Measurements from ENCODE around the gene TUSC2. TPM values are rescaled to one million over a fixed set of nuclear protein-coding genes. Genes with fewer than 3 reads are reported as not detected.

TUSC2 gene
- total RNA-seq, 1 donor from 2014 or later = 25.4 TPM

DNA sequence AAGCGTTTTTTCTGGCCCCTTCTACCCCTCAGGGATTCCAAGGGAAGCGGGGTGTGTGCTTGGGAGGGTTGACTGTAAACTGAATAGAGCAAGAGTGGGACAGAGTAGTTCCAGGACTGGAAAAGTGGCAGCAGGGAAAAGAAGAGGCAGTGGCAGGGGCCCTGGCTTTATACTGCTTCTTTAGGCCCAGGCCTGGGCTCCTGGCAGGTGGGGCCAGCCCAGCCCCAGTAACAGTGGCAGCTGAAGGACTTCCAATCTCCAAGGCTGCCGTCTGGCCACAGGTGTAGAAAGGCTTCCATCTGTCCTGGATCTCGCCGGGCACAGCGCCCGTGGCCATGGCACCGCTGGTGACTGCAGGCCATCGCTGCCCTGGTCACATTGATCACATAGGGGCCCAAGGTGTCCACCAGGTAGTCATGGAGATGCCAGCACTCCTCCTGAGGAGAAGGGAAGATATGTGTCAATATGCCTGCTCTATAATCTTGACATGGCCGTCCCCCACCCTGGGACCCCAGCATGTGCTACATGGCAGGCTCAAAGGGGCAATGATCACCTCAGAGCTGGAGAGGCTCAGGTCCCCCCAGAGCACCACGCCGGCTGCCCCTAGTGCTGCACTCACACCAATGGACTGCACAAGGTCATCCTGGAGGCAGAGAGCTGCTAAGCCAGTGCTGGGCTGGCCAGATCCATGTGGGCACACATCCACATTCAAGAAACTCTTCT, 34.8 kb downstream of the TUSC2 start:
- Histone ChIP-seq H3K27me3 (no peaks in the 10 kb centered on the region), H3K27ac (peak overlapping the region; percentile 84 to 89), H3K36me3 (peaks cover 12 to 29% of the 10 kb centered on the region in 2 donors), H3K9me3 (no peaks in the 10 kb centered on the region), H3K4me3 (peak overlapping the region; percentile 82 to 84), H3K4me1 (peaks cover under 1 to 25% of the 10 kb centered on the region in 2 donors)
- TF ChIP-seq, protein P1, sequence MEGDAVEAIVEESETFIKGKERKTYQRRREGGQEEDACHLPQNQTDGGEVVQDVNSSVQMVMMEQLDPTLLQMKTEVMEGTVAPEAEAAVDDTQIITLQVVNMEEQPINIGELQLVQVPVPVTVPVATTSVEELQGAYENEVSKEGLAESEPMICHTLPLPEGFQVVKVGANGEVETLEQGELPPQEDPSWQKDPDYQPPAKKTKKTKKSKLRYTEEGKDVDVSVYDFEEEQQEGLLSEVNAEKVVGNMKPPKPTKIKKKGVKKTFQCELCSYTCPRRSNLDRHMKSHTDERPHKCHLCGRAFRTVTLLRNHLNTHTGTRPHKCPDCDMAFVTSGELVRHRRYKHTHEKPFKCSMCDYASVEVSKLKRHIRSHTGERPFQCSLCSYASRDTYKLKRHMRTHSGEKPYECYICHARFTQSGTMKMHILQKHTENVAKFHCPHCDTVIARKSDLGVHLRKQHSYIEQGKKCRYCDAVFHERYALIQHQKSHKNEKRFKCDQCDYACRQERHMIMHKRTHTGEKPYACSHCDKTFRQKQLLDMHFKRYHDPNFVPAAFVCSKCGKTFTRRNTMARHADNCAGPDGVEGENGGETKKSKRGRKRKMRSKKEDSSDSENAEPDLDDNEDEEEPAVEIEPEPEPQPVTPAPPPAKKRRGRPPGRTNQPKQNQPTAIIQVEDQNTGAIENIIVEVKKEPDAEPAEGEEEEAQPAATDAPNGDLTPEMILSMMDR (IDR thresholded peaks at IDR 0.05) = no peak
- intact Hi-C loops (cut with DNase I) = no loop called here
- DNase-seq (ENCODE audit: low spot score in 2 of 2) = peak in 1 of 2 donors; percentile 62

DNA sequence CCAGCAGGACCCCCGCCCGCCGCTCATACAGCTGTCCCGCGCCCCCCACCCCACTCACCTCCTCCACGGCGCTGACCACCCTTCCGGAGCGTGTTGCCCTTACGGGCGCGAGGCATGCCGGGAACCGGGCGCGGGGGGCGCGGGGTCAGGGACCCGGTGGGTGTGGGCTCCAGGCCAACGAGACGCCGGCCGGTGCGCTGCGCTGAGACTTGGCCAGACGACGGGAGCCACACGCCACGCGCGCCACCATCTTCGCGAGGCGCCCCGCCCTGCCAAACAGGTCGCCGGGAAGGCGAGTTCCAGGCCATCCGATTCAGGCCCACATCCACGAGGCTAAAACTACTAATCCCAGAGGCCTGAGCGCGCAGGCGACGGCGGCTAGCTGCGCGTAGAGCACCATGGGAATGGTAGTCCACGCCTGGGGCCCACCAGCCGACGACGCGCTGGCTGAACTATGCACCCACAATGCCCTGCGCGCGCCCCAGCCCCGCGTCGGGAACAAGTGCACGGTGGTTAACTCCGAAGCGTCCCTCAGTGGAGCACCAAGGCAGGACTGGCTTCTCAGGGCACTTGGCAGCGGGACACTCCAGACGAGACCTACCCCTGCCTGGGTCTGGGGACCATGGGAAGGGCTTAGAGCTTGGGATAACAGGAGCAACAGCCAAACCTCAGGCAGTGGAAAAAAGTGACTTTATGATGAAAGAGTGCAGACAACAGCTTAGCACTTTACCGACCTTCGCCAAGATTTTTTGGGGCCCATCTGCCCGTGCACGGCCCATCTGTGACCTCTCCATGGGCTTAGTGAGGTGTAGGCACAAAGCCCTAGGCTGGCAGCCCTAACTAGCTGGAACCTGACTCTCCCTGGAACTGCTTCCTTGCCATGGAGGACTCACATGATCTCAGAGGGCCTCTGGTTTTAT, 35.6 kb downstream of the TUSC2 start, which contains the start of gene IFRD2:
Gene IFRD2 (minus strand): TSS at position 271 of the 920 bp plus-strand sequence. CDS start 155 bp downstream, at position 116.
- peak within 1 kb of the TSS; percentile 82 to 84 for H3K4me3 ChIP-seq
- TF ChIP-seq, protein P1 (IDR thresholded peaks at IDR 0.05) = no peak
- peaks cover 0 to 21% of the 10 kb centered on the region in 2 donors for H3K4me1 ChIP-seq
- peaks cover 20 to 37% of the 10 kb centered on the region in 2 donors for H3K36me3 ChIP-seq
- no peaks in the 10 kb centered on the region for H3K9me3 ChIP-seq
- intact Hi-C loops (cut with DNase I) = no loop called here
- peak; percentile 93 to 98 for DNase-seq (ENCODE audit: low spot score in 2 of 2)
- peak within 1 kb of the TSS; percentile 85 to 89 for H3K27ac ChIP-seq
- H3K27me3 ChIP-seq = no peaks in the 10 kb centered on the region

DNA sequence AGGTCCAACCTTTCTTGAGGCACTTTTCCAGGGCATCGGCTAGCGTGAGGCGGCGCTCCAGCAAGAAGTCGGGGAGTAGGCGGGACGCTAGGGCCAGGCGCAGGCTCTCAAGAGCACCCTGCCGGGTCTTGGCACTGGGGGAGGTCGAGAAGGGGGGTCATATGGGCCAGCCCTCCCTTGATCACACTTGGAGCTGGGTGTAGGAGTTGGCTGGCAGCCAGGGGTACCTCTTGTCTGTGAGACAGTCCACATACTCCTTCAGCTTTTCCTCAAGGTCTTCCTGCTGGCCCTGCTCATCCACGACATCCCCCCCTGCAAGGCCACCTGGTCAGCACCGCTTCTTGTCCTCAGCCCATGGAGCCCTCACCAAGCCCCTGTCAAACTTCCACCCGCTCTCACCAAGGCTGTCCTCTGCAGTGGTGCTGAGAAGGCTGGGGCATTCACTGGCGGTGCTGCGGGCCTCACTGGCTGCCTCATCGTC, 37.8 kb downstream of the TUSC2 start:
- Histone ChIP-seq H3K4me1 (peaks cover 0 to 21% of the 10 kb centered on the region in 2 donors), H3K36me3 (peaks cover 25 to 35% of the 10 kb centered on the region in 2 donors), H3K27ac (no peak overlapping the region), H3K9me3 (no peaks in the 10 kb centered on the region), H3K27me3 (no peaks in the 10 kb centered on the region), H3K4me3 (no peak overlapping the region)
- intact Hi-C loops (cut with DNase I) = no loop called here
- DNase-seq (ENCODE audit: low spot score in 2 of 2) = peak in 1 of 2 donors; percentile 63
- TF ChIP-seq, protein P1 (IDR thresholded peaks at IDR 0.05) = no peak

DNA sequence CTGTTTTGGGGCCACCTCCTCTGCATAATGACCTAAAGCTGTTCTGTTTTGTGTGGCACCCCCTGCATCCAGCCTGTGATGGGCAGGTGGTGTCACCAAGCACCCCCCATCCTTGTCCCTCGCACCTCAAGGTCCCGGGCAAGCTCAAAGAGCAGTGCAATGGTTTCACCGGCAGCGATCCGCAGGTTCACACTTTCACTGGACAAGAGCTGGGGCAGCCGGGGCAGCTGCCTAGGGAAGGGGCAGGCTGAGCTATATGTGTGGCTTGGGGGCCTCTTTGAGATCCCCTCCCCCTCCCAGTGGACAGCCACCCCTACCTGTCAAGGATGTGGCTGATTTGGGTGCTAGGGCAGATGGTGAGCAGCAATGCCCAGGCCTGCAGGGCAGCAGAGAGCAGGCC, 38.9 kb downstream of the TUSC2 start:
- H3K27ac ChIP-seq = no peak overlapping the region
- H3K36me3 ChIP-seq = peaks cover 25 to 35% of the 10 kb centered on the region in 2 donors
- intact Hi-C loops (cut with DNase I) = no loop called here
- no peaks in the 10 kb centered on the region for H3K9me3 ChIP-seq
- DNase-seq (ENCODE audit: low spot score in 2 of 2) = no peak
- no peak overlapping the region for H3K4me3 ChIP-seq
- H3K27me3 ChIP-seq = no peaks in the 10 kb centered on the region
- peaks cover 0 to 21% of the 10 kb centered on the region in 2 donors for H3K4me1 ChIP-seq
- TF ChIP-seq, protein P1 (IDR thresholded peaks at IDR 0.05) = no peak

DNA sequence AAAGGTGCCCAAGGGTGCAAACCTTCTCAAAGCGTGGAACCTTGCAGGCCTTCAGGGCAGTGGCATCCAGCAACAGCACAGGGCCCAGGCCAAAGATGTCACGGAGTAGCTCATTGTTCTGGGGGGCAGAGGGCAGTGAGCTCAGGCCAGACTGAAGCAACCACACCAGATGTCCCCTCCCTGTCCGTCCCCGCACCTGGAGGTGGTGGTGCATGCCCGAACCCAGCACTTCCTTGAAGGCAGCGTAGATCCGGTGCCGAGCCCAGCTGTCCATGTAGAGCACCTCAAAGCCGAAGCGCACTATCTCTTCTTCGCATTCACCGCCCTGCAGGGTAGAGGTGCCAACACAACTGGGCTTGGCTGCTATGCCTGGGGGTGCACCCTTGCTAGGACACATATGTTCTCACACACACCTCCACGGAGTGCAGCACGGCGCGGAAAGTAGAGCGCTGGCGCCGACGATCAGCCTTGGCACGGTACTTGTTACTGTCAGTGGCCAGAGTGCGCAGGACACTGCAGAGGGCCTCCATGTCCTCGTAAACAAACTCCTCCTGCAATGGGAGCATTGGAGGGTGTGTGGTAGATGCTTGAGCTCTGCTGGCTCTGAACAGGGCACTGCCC, 39.5 kb downstream of the TUSC2 start:
- intact Hi-C loops (cut with DNase I) = no loop called here
- H3K27ac ChIP-seq = no peak overlapping the region
- H3K36me3 ChIP-seq = peaks cover 25 to 35% of the 10 kb centered on the region in 2 donors

More for the DNA sequence above, 39.5 kb downstream of the TUSC2 start:
- no peak for DNase-seq (ENCODE audit: low spot score in 2 of 2)
- Histone ChIP-seq H3K4me3 (no peak overlapping the region), H3K9me3 (no peaks in the 10 kb centered on the region), H3K4me1 (peaks cover 0 to 21% of the 10 kb centered on the region in 2 donors), H3K27me3 (no peaks in the 10 kb centered on the region)
- TF ChIP-seq, protein P1 (IDR thresholded peaks at IDR 0.05) = no peak

All from ascending aorta (tissue), 2 donors.